ENCODE data around the gene ERC2.

DNA sequence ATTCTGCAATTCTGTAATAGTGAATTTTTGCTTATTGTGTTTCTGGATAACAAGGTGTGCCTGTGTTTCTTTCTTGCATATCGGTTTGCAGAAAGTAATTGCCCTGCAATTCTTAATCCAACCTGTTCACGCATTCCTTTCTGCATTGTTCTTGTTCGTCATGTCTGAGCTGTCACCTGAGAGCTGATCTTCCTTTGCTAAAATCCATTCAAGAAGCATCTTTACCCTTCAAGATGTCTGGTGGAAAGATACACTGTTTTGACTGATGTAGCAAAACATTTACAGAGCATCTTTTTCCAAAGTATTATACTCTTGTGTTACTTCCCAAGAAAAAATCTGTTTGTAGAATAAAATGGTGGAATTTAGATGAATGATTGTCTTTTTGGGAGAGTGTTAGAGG is 822.1 kb downstream of the ERC2 start:
- no peak for TF ChIP-seq EZH2 (IDR thresholded peaks at IDR 0.05; ENCODE audit: borderline replicate concordance, low read depth, low read length, poor library complexity, severe bottlenecking)
- TF ChIP-seq, protein P1, sequence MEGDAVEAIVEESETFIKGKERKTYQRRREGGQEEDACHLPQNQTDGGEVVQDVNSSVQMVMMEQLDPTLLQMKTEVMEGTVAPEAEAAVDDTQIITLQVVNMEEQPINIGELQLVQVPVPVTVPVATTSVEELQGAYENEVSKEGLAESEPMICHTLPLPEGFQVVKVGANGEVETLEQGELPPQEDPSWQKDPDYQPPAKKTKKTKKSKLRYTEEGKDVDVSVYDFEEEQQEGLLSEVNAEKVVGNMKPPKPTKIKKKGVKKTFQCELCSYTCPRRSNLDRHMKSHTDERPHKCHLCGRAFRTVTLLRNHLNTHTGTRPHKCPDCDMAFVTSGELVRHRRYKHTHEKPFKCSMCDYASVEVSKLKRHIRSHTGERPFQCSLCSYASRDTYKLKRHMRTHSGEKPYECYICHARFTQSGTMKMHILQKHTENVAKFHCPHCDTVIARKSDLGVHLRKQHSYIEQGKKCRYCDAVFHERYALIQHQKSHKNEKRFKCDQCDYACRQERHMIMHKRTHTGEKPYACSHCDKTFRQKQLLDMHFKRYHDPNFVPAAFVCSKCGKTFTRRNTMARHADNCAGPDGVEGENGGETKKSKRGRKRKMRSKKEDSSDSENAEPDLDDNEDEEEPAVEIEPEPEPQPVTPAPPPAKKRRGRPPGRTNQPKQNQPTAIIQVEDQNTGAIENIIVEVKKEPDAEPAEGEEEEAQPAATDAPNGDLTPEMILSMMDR (conservative IDR thresholded peaks at IDR 0.05; ENCODE audit: low read depth, low read length) = no peak

All from A673 (cell line).